GM19240 (cell line): ENCODE data around the gene AACS.
"Not testable (repeated sequence)": the region's sequence is repeated elsewhere in the genome, so short reads cannot be mapped to it uniquely, and the experiment has no call there.

ENCODE experiments used
- DNase-seq: peaks from one replicate; pipeline ENCODE4 v3.0.0; 2011; ENCODE audit warnings: low spot score; ENCODE audit not compliant: insufficient read length

AACS gene

DNA sequence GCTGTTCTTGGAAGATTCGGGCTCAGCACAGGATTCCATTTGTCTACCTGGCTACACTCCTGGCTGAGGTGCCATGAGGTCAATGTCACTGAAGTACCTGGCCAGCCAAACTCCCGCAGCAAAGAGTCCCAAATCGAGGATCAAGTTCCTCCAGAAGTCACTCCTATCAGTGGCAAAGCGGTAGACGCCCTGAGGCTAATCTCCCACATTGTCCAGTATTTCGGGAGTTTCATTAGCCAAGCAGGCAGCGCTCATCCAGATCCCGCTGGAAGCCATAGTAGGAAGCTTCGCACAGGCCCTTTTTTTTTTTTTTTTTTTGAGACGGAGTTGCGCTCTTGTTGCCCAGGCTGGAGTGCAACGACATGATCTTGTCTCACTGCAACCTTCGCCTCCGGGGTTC is 8.9 kb upstream of the AACS start:
- no peak for DNase-seq

GRCh38 chr12:125057708-125058107 is 7.5 kb upstream of the AACS start:
- no peak for DNase-seq

DNA sequence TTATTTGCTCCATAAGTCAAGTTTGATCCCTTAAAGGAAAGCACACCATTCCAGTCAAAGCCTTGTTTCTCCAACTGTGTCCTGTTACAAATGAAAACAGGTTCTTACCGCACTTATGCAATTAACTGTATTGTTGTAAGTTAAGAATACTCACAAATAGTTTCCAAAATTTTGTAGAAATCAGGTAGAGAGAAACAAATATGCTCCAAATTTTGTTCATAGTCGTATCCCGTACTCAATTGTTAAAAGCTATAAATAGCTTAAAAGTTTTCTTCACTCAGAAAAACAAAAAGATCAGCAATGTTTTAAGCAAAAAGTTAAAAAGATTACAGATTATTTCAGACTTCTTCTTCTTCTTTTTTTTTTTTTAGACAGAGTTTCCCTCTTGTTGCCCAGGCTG is 4.0 kb upstream of the AACS start:
- no peak for DNase-seq

DNA sequence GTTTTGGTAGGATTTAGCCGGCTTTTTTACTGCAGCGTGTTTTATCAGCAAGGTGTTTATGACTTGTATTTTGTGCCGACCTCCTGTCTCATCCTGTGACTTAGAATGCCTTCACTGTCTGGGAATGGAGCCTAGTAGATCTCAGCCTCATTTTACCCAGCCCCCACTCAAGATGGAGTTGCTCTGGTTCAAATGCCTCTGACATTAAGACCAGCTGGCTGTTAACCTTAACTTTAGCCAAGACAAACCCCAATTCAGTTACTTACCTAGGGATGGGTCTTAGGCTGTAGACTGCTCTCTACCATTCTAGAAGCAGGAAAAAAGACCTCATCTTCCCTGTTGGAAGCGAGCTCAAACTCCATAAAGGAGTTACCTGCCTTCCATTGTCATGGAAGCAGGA is 1.7 kb upstream of the AACS start:
- DNase-seq: not testable (repeated sequence)

DNA sequence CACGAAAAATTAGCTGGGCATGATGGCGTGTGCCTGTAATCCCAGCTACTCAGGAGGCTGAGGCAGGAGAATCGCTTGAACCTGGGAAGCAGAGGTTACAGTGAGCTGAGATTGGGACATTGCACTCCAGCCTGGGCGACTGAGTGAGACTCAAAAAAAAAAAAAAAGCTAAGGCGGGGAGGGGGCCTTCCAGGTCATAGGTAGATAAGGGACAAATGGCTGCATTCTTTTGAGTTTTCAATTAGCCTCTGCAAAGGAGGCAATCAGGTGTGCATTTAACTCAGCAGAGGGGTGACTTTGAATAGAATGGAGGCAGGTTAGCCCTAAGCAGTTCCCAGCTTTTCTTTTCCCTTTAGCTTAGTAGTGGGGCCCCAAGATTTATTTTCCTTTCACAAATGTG is 743 bp upstream of the AACS start:
- DNase-seq: no peak

DNA sequence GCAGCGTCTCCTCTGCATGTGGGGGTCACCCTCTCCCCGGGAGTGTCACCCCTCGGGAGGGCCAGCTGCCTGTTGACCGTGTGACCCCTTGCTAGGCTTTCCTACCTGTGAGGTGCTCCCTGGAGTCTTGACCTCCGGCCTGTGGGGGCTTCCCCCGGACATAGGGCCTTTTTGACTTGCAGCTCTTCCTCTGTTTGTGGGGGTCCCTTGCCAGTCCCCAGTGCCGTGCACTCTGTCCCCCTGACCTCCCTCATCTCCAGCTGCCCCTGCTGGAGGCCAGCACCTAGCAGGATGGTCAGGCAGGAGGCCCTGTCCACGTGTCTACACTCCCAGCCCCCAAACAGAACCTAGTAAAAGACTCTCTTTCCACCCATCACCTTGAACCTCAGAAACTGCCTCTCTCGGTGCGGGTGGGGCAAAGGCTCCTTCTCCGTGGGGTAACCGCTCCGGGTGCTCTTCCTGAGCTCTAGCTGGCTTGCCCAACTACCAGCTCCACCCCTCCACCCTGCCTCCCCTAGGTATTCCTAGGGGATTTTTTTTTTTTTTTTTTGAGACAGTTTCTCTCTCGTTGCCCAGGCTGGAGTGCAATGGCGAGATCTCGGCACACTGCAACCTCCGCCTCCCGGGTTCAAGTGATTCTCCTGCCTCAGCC is 810 bp downstream of the AACS start:
- DNase-seq: no peak

GRCh38 chr12:125068391-125068790 is 3.2 kb downstream of the AACS start:
- DNase-seq: no peak

GRCh38 chr12:125069616-125070015 is 4.4 kb downstream of the AACS start:
- DNase-seq: no peak

DNA sequence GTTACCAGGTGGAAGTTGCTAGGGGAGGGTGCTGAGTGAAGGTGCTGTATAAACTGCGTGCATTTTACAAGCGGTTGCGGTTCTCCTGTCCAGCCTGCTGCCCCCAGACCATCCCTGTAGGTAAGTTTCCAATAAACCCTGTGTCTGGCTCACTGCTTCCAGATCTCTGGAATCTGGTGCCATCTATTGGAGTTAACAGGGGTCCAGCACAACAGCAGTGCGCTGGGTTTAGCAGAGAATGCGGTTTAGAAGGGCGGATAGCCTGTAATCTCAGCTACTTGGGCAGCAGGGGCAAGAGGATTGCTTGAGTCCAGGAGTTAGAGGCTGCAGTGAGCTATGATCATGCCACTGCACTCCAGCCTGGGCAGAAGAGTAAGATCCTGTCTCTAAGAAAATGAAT is 4.9 kb downstream of the AACS start:
- no peak for DNase-seq

DNA sequence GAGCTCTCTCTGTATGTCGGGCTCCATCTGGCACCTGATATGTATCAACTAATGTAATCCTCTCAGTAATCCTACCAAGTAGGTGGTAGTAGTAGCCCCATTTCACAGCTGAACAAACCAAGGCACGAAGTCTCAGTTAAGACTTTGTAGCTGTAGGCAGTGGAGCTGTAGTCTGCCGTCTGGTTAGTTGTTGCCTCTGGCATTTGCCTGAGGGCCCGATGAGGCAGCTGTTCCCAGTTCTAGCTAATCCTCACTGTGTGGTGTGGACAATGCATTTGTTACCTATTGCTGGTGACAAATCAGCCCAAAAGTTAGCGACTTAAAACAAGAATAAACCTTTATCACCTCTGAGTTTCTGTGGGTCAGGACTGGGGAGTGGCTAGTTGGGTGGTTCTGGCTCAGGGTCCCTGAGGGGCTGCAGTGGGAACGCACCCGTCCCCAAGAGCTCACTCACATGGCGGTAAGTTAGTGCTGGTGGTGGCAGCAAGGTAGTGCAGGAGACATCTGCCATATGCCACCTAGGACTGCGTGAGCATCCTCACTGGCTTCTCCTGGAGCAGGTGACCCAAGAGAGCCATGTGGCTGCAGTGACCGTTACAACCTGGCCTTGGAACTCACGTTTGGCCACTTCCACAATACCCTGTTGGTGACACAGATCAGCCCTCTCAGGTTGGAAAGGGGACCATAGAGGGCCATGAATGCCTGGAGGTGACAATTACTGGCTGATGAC is 5.6 kb downstream of the AACS start:
- no peak for DNase-seq

- DNase-seq: no peak
These were observed 6.2 kb downstream of the AACS start for GRCh38 chr12:125071456-125071855.

- no peak for DNase-seq
These were observed 7.3 kb downstream of the AACS start for GRCh38 chr12:125072496-125072895.

- DNase-seq: not testable (repeated sequence)
These were observed 9.1 kb downstream of the AACS start for GRCh38 chr12:125074294-125074693.

GRCh38 chr12:125076103-125076502 is 10.9 kb downstream of the AACS start:
- no peak for DNase-seq

- DNase-seq: no peak
These were observed 13.8 kb downstream of the AACS start for GRCh38 chr12:125079084-125079483.

- no peak for DNase-seq
These were observed 14.7 kb downstream of the AACS start for GRCh38 chr12:125079648-125080645.

GRCh38 chr12:125081427-125081826 is 16.2 kb downstream of the AACS start:
- no peak for DNase-seq

DNA sequence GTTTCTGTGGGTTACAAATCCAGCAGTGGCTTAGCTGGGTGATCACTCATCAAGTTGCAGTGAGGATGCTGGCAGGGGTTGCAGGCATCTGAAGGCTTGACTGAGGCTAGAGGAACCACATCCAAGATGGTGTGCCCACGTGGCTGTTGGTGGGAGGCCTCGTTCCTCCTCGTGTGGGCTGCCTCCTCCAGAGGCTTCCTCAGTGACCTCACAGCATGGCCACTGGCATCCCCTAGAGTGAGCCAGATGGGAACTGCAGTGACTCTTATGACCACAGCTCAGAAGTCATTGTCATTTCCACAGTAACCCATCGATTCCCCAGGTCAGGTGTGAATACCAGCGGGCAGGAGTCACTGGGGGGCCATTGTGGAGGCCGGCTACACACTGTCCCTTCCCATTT is 17.8 kb downstream of the AACS start:
- no peak for DNase-seq

- not testable (repeated sequence) for DNase-seq
These were observed 23.0 kb downstream of the AACS start for GRCh38 chr12:125088199-125088598.

DNA sequence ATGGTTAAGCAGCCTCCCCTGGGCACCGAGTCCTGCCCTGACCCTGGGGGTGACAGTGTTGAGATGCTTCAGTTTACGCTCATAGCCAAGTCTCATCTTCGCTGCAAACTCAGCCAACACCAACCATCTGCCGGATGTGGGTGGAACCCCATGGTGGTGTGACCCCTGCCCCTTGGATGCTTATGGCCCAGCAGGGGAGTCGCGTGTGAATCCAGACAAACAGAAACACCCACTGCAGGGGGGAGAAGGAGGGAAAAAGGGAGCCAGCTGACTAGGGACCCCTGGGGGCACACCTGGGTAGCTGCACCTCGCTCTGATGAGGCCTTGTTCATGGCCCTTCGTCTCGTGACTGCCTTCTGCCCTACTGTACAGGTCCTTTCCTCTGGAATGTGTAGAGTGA is 23.8 kb downstream of the AACS start:
- DNase-seq: no peak

GRCh38 chr12:125089626-125090025 is 24.4 kb downstream of the AACS start:
- DNase-seq: no peak

GRCh38 chr12:125090437-125090836 is 25.2 kb downstream of the AACS start:
- no peak for DNase-seq
